Left ventricle myocardium inferior (tissue), 1 donor: ENCODE results near the gene DCAF7. TPM values are rescaled to one million over a fixed set of nuclear protein-coding genes. Genes with fewer than 3 reads are reported as not detected.

Experiments used
- DNase-seq: peaks from one replicate; pipeline ENCODE4 v3.0.0-alpha.2; 2020
- H3K27ac ChIP-seq: fragments of 200-600 bp; replicated peaks from 2 replicates; pipeline ENCODE4 v1.8.0; 2021
- H3K27me3 ChIP-seq: fragments of 200-600 bp; 2 replicates; pipeline ENCODE4 v1.8.0; 2021; ENCODE audit warnings: low read depth
- H3K36me3 ChIP-seq: fragments of 200-600 bp; 2 replicates; pipeline ENCODE4 v1.8.0; 2021
- H3K4me1 ChIP-seq: fragments of 200-600 bp; 2 replicates; pipeline ENCODE4 v1.8.0; 2021
- H3K4me3 ChIP-seq: fragments of 200-600 bp; 2 replicates; pipeline ENCODE4 v1.8.0; 2021; ENCODE audit warnings: mild to moderate bottlenecking, moderate library complexity
- H3K9me3 ChIP-seq: fragments of 200-600 bp; replicated peaks from 2 replicates; pipeline ENCODE4 v1.8.0; 2021
- CTCF ChIP-seq: fragments of 200-600 bp; IDR thresholded peaks from 2 replicates; pipeline ENCODE4 v1.8.0; 2021; ENCODE audit warnings: antibody characterized with exemption, mild to moderate bottlenecking, borderline replicate concordance
- intact Hi-C: fragments of 100-400 bp; cut with micrococcal nuclease; formaldehyde crosslinking; loops from one replicate; pipeline ENCODE4 v1.11.0; 2022
- total RNA-seq: library from RNA; stranded (reverse); fragmentation: NEBNext Ultra II Directional; extraction: Animal tissue kit (Norgen Biotek cat#: 25700); gene quantifications from one replicate; pipeline ENCODE4 v1.2.1, GENCODE V29; 2021
- donor health status: DM: no; HTN: yes; CAD: no; lungs with severe emphysema.

DCAF7 gene
- total RNA-seq, 1 donor from 2014 or later: 45.7 TPM

GRCh38 chr17:63596856-63597586 is 46.7 kb downstream of the DCAF7 start:
- no peak for DNase-seq
- Histone ChIP-seq H3K27me3 (no peaks in the 10 kb centered on the region), H3K27ac (no peak overlapping the region), H3K4me3 (no peak overlapping the region), H3K4me1 (peaks cover 23% of the 10 kb centered on the region), H3K36me3 (peaks cover 14% of the 10 kb centered on the region), H3K9me3 (no peaks in the 10 kb centered on the region)
- no peak for TF ChIP-seq CTCF
- intact Hi-C loops: no loop called here

GRCh38 chr17:63598281-63598680 is 48.0 kb downstream of the DCAF7 start:
- no peak for TF ChIP-seq CTCF
- Histone ChIP-seq H3K27me3 (no peaks in the 10 kb centered on the region), H3K4me3 (no peak overlapping the region), H3K36me3 (peaks cover 8% of the 10 kb centered on the region), H3K27ac (no peak overlapping the region), H3K4me1 (peaks cover 27% of the 10 kb centered on the region), H3K9me3 (no peaks in the 10 kb centered on the region)
- DNase-seq: no peak
- intact Hi-C loops: no loop called here

- peak; percentile 84 for DNase-seq
- Histone ChIP-seq H3K9me3 (no peaks in the 10 kb centered on the region), H3K27me3 (no peaks in the 10 kb centered on the region), H3K4me1 (peaks cover 27% of the 10 kb centered on the region), H3K4me3 (peak within 1 kb of the TSS; percentile 94), H3K36me3 (peaks cover 30% of the 10 kb centered on the region), H3K27ac (peak within 1 kb of the TSS; percentile 94)
- TF ChIP-seq CTCF: no peak
- intact Hi-C loops: no loop called here
These were observed 50.5 kb downstream of the DCAF7 start, which contains the start of gene TACO1 for GRCh38 chr17:63600569-63601438. TSS of gene TACO1 (plus strand) at chr17:63600895. CDS start at chr17:63601084, 189 bp downstream.

- no peak for TF ChIP-seq CTCF
- Histone ChIP-seq H3K4me1 (peaks cover 27% of the 10 kb centered on the region), H3K4me3 (peak overlapping the region; percentile 94), H3K27me3 (no peaks in the 10 kb centered on the region), H3K36me3 (peaks cover 39% of the 10 kb centered on the region), H3K27ac (peak overlapping the region; percentile 94), H3K9me3 (no peaks in the 10 kb centered on the region)
- intact Hi-C loops: no loop called here
- DNase-seq: no peak
These were observed 51.4 kb downstream of the DCAF7 start for GRCh38 chr17:63601439-63602371.
